ENCODE measurements around the gene CYTH1.
"Not testable (repeated sequence)": the region's sequence is repeated elsewhere in the genome, so short reads cannot be mapped to it uniquely, and the experiment has no call there.

The CYTH1 gene

GRCh38 chr17:78679495-78680395 lies 102.3 kb downstream of the CYTH1 start:
- no peak for DNase-seq

GRCh38 chr17:78678711-78679110 lies 103.4 kb downstream of the CYTH1 start:
- no peak for DNase-seq

GRCh38 chr17:78678222-78678557 lies 103.9 kb downstream of the CYTH1 start:
- no peak for DNase-seq

GRCh38 chr17:78677303-78678221 lies 104.5 kb downstream of the CYTH1 start:
- DNase-seq, result no peak

- DNase-seq, result peak; percentile 31
Observed at GRCh38 chr17:78676412-78677302, 105.4 kb downstream of the CYTH1 start.

- DNase-seq, result no peak
Observed at GRCh38 chr17:78675836-78676235, 106.2 kb downstream of the CYTH1 start.

GRCh38 chr17:78675316-78675616 lies 106.8 kb downstream of the CYTH1 start:
- no peak for DNase-seq

- no peak for DNase-seq
Observed at GRCh38 chr17:78674595-78675315, 107.3 kb downstream of the CYTH1 start.

GRCh38 chr17:78674156-78674555 lies 107.9 kb downstream of the CYTH1 start:
- no peak for DNase-seq

- no peak for DNase-seq
Observed at GRCh38 chr17:78673395-78673794, 108.7 kb downstream of the CYTH1 start.

GRCh38 chr17:78672871-78673371 lies 109.2 kb downstream of the CYTH1 start:
- no peak for DNase-seq

GRCh38 chr17:78672005-78672404 lies 110.1 kb downstream of the CYTH1 start:
- no peak for DNase-seq

- DNase-seq, result not testable (repeated sequence)
Observed at GRCh38 chr17:78671726-78672001, 110.4 kb downstream of the CYTH1 start.

- no peak for DNase-seq
Observed at GRCh38 chr17:78670850-78671725, 111.0 kb downstream of the CYTH1 start.

- DNase-seq, result no peak
Observed at GRCh38 chr17:78669975-78670518, 112.0 kb downstream of the CYTH1 start.

GRCh38 chr17:78669256-78669974 lies 112.7 kb downstream of the CYTH1 start:
- DNase-seq, result no peak

GRCh38 chr17:78668847-78669246 lies 113.2 kb downstream of the CYTH1 start:
- DNase-seq, result no peak

GRCh38 chr17:78667741-78668640 lies 114.1 kb downstream of the CYTH1 start:
- no peak for DNase-seq

GRCh38 chr17:78667091-78667490 lies 115.0 kb downstream of the CYTH1 start:
- no peak for DNase-seq
